GM18873 (cell line): ENCODE results near the gene RPS19.
A peak's percentile ranks its signal among the peaks of the same experiment; 100 is the strongest.

Experiments used
- ATAC-seq: cut with Tn5 transposase; IDR thresholded peaks from one replicate; pipeline ENCODE4 v1.9.1; 2021; ENCODE audit warnings: mild to moderate bottlenecking, moderate library complexity, moderate number of reproducible peaks; ENCODE audit not compliant: unreplicated experiment, low FRiP score

Gene RPS19

DNA sequence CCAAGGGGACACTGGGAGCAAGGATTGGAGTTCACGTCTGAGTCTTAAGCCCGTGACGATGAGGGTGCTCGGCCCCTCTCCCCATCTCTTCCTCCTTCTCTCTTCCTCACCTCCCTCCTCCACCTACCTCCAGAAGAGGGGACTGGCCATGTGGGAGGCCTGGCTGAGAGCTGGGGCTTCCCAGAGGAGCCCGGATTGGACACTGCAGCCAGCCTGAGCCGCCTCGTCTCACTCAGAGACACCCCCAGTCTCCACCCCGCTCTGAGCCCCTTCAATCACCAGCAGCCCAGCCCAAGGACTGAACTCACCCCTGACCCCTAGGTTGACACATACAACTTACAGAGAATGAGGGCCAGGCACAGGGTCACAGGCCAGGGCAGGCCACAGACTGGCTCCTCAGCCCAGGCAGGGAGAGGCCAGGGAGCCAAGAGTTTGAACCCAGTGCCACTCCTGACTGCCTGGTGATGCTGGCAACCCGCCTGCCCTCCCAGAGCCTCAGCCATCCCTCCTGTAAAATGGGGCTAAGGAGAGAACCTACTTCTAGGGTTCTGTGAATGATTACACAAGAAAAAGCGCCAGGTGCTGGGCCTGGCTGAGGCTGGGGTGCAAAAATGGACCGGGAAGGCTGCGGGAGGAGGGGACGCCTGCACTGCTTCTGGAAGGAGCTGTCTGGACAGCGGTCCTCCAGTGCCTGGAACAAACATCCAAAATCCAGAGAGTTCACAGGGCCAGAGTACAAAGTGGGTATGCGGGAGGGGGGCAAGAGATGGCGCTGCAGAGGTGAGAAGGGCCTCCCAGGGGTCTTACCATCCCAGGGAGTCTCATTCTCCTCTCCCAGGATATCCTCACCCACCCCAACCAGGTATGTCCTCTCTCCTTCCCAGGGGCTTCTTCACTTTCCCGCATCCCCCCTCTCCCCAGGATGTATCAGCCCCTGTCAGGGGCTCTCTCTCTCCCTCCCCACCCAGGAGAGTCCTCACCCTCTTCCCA lies 18.2 kb downstream of the RPS19 start:
- ATAC-seq, result no peak

DNA sequence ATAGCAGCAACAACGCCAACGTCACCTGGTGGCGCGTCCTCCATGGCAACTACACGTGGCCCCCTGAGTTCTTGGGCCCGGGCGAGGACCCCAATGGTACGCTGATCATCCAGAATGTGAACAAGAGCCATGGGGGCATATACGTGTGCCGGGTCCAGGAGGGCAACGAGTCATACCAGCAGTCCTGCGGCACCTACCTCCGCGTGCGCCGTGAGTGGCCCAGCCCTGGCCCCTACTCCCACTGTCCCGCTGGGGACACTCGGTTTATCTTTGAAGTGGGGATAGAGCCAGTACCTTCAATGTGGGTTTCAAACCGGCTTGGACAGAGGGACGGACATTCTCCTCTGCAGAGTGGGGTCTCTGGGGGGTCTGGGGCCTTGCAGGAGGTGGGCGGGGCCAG lies 19.0 kb downstream of the RPS19 start:
- ATAC-seq, result no peak

DNA sequence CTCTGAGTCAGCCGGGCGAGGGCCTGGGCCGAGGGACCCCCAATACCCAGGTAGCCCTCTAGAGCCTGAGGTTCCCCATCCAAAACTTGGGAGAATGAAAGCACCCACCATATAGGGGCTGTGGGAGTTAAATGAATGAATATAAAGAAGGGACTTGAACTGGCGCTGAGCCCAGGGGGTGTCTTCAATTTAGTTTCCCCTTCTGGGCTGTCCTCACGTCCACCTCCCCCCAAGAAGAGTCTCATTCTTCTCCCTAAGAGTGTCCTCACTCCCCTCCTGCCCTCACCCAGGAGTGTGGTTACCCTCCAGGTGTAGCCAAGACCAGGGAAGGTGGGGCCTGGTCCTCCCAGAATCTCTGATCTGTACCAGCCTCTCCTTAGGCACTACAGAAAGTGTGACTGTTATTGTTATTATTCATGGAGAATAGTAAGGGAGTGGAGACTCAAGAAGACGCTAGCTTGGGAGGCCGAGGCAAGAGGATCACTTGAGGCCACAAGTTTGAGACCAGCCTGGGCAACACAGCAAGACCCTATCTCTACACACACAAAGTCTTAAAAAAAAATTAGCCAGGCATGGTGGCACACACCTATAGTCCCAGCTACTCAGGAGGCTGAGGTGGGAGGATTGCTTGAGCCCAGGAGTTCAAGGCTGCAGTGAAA lies 19.7 kb downstream of the RPS19 start:
- no peak for ATAC-seq

DNA sequence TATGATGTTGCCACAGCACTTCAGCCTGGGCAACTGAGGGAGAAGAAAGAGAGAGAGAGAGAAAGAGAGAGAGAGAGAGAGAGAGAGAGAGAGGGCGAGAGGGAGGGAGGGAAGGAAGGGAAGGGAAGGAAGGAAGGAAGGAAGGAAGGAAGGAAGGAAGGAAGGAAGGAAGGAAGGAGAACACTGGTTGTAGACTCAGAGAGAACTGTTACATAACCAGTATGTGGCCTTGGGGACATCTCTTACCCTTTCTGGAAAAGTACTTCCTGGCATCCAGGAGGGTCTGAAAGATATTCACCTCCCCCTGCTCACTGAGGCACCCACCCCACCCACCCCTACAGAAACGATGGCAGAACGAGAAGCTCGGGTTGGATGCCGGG lies 20.3 kb downstream of the RPS19 start:
- no peak for ATAC-seq

DNA sequence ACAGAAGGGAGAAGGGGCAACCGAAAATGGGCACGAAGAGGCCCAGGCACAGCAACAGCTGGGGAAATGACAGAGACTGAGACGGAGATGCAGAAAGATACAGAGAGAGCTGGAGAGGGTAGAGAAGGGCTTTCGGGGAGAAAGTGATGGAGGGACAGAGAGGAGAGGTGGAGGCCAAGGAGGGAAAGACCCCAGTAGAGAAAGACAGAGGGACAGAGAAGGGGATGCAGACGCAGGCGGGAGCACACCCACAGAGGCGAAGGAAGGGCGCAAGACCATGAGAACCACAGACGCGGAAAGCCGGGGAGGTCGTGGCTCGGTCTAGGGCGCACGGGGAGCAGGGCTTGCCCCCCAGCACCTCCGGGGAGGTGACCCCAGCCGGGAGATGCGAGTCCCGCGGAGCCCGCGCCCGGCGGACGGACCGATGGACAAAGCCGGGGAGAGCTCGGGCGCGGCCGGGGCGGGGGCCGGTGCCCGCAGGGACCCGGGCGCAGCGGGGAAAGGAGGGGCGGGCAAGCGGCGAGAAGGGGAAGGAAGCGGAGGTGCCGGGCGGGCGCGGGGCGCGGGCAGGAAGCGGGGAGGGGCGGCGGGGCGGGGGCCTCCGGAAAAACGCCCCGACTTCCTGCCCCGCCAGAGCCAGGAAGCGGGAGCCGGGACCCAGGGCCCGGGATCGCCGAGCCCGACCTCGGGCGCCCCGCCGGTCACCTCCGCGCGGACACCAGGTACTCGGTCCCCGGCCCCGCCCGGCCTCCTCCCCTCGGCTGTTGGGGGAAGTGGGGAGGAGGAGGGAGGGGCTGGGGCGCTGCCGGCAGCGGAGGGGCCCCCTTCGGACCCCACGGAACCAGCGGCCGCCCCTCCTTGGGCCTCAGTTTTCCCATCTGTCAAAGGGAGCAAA lies 22.8 kb downstream of the RPS19 start, which contains the start of gene ARHGEF1:
Gene ARHGEF1 (plus strand): TSS at position 617 of the 895 bp plus-strand sequence. CDS start 4,899 bp downstream, outside the sequence.
- ATAC-seq, result no peak

DNA sequence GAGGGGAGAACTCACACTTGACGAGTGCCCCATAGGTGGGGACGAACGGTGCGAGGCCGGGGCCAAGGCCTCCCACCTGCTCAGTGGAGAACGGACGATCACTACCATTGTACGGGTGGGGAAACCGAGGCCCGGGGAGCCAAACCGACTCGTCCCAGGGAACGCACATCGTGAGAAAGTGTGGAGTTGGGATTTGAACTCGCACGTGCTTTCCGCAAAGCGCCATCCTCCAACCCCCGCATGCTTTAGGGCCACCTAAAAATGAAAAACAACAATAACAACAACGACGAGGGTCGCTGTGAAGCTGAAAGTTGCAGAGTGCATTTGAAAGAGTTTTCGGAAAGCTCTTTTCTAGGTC lies 23.4 kb downstream of the RPS19 start:
- no peak for ATAC-seq

DNA sequence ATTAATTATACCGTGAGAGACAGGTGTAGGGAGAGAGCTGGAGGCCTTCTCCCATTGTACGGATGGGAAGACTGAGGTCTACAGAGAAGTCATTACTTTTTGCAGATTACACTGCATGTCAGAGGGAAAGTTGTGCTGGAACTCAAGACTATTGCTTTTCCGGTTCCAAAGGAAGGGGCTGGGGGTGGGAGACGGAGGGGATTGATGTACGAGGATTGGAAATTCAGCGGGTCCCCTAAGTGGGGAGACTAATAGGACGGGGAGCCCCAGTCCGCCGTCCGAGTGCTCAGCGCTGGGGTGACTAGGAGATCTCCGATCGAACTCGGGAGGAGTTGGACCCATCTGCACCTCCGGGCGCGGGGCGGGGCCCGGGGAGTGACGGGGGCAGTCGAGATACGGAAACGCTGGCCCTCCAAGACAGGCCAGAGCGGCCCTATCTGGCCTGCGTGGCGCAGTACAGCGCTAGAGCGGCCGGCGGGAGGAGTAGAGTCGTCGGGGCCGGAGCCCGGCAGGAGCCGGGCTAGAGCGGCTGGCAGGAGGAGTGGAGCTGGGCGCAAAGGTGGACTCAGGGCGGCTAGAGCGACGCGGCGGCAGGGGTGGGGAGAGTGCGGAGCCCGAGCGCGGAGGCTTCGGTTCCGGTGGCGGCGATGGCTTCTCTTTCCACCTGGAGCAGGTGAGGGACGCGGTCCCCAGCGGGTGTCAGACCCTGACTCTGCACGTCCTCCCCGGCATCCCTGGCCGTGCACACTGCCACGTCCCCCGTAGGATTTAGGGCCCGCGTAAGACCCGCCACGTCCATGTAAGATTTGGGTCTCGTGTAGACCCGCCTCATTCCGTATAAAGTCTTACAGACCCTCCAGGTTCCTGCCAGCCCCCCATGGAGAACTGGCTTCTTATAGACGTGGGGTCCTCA lies 24.0 kb downstream of the RPS19 start:
- peak; percentile 62 for ATAC-seq

DNA sequence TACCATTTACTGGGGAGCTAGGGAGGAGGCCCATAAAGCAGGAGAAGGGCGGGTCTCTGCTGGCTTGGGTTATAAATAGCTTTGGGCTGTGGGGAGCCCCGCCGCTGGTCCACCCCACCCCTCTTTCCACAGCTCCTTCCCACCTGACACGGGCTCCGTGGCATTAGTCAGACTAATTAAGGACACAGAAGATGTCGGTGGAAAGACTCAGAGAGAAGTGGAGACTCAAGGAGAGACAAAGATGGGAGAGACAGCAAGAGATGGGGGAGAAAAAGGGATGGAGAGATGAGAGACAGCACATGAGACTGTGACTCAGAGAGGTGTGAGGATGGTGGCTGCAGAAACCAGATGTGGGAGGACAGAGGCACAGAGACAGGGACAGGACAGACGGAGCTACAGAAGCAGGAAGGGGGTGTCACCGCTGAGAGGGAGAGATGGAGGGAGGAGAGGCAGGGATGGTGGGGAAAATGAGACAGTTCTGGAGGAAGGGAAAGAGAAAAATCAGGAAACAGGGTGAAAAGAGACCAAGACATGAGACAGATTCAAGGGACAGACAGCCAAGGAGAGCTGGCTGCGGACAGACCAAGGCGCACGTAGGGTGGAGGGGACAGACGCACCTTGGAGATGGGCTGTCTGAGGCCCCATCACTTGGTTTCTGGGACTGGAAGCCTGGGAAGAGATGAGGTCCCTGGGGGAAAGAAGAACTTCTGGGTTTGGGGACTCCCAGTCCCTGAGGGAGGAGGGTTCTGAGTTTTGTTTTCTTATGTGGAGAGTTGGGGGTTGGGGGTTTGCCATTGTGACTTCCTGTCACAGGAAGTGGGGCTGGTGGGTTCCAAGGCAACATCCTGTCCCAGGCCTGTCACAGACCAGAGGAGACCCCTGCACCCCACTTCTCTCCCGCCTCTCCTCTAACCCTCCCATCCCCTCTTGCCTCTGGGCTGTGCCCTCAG lies 27.0 kb downstream of the RPS19 start:
- ATAC-seq, result no peak

DNA sequence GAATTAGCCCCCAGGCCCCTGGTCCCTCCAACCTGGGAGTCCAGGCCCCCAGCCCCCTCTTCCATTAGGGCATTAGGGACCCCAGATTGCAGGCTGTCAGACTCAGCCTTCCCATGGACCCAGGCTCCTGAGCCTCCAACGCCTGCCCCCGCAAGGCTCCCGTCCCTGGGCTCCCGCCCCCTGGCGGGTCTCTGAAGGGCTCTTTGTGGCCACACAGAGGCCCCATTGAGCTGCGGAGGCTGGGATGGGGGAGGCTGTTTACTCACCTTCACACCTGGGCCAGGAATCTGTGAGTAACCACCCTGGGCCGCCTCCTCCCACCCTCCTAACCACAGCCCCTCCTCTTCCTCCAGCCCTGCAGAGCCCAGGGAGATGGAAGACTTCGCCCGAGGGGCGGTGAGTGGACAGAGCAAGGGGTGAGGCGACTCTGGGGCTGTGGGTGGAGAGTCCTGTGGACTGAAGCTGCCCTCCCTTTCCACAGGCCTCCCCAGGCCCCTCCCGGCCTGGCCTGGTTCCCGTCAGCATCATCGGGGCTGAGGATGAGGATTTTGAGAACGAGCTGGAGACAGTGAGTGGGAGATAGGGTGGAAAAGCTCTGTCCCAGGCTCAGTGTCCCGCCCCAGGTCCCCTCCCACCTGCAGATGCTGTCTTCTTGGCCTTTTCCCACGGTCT lies 27.8 kb downstream of the RPS19 start:
- ATAC-seq, result no peak

DNA sequence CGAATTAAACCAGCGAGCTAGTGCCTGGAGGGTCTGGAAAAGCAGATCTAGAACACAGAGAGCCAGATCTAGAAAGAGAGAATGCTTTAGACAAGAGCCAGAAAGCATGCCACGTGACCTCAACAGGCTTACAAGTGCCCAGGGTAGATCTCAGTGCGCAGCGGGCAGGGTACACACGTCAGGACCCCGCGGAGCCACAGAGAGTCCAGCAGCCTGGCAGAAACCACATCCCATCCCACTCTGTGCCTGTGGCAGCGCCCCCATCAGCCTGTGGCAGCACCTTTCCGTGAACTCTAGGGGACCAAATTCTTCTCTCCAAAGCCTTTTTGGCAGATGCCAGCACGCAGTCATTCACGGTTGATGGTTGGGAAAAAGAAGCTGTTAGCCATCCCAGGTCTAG lies 28.9 kb downstream of the RPS19 start:
- no peak for ATAC-seq

DNA sequence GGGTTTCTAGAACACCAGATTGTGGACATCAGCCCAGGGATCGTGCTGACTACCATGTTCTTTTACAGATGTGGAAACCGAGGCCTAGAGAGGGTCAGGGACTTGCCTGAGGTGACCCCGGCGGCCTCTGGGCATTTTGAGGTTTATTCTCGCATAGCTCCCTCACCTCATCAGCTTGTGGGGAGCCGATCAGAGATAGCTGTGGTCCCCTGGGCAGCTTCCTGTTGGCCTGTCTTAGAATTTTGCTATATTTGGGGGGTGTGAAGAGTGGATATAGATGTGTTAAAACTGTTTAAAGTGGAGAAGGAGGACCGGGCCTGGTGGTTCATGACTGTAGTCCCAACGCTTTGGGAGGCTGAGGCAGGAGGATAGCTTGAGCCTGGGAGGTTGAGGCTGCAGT lies 29.8 kb downstream of the RPS19 start:
- no peak for ATAC-seq

DNA sequence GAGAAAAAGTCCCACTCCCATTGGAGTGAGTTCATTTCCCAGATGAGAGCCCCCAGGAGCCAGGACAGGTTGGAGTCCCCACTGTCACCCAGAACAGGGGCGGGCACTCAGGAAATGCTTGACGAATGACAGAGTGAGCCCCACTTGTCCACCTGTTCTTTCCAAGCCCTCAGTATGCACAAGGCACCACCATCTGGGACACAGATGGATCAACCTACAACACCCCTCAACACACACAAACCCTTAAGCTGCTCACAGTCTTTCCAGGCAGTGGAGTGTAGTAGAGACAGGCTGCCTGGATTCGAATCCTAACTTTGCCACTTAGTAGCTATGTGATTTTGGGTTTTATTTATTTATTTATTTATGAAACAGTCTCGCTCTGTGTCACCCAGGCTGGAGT lies 30.9 kb downstream of the RPS19 start:
- no peak for ATAC-seq

DNA sequence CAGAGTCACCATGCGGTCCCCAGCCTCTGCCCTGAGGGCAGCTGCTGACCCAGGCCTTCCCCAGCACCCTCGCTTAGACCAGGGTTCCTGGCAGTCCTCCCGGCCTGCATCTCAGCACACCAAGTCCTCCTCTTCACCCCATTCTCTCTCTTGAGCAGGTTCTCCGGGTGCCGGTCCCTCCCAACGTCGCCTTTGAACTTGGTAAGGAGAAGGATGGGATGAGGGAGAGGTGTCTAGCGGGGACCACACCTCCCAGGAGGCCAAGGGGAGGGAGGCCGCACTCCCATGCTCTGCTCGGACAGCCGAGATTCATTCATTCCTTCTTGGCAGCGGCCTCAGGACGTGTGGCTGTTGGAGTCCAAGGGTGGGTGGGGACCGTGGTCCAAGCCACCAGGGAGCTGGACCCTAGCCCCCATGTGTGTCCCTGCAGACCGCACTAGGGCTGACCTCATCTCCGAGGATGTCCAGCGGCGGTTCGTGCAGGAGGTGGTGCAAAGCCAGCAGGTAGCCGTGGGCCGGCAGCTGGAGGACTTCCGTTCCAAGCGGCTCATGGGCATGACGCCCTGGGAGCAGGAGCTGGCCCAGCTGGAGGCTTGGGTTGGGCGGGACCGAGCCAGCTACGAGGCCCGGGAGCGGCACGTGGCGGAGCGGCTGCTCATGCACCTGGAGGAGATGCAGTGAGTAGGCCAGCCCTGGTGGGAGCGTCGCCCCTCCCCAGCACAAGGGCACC lies 32.3 kb downstream of the RPS19 start:
- no peak for ATAC-seq

DNA sequence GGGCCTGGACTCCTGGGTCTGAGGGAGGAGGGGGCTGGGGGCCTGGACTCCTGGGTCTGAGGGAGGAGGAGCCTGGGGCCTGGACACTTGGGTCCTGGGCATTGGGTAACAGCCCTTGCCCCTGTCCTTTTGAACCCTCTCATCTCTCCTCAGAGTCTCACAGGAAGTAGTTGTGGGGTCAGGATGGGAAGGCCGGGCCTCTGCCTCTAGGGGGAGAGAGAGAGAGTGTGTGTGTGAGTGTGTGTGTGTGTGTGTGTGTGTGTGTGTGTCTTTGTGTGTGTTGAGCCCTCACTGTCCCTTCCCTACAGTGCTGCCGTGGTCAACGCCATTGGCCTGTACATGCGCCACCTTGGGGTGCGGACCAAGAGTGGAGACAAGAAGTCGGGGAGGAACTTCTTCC lies 33.8 kb downstream of the RPS19 start:
- ATAC-seq, result no peak

DNA sequence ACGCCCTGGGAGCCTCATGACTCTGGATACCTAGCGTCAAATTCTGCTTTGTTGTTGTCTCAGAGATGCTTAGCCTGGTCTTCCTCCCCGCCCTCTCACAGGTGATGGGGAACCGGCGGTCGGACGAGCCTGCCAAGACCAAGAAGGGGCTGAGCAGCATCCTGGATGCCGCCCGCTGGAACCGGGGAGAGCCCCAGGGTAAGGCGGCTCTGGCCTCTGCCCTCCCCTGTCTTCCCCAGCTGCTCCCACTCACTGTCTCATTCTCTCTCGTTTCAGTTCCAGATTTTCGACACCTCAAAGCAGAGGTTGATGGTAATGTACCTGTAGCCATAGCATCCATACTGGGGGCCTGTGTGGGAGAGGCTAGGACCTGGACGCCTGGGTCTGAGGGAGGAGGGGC lies 34.3 kb downstream of the RPS19 start:
- no peak for ATAC-seq

DNA sequence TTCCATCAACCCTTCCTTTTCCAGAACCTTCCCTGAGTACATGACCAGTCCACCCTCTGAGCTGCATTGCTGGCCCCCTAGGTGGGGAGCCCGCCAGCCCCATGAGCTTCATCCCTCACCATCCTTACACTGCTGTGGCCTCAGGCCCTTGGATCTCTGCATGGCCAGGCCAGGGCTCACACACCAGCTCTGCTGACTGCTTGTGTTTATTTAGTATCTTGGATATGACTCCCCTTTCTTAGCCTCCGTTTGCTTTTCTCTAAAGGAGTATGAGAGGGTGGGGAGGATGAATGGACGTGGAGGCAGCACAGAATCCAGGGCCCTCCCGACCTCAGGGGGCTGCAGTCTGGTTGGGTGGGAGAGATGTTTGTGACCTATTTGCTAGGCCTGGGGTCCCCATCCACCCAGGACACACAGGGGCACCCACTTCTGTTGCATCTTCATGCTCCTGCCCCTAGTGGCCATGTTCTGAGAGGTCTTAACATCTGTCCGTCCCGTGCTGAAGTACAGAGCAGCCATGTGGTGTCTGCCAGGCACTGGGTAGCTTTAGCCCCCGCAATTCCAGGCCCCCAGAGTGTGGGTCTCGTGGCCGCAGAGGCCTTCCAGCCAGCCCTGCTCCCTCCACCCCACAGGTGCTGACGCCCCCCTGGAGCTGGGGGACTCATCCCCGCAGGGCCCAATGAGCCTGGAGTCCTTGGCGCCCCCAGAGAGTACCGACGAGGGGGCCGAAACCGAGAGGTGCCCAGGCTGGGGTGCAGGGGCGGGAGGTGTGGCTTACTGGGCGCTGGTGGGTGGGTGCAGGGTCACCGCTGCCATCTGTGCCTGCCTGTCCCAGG lies 35.9 kb downstream of the RPS19 start:
- no peak for ATAC-seq

DNA sequence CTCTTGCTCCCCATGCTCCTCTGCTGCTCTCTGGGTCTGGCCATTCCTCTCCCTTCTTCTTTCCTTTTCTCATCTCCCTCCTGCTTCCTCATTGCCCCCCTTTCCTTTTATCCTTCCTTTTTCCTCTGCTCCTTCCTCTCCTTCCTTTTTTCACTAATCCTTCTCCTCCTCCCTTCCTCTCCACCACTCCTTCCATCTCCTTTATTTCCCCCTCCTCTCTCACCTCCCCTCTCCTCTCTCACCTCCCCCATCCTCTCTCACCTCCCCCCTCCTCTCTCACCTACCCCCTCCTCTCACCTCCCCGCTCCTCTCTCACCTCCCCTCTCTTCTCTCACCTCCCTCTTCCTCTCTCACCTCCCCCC lies 36.5 kb downstream of the RPS19 start:
- ATAC-seq, result no peak
